ENCODE measurements around the gene CLCN4. TPM values are rescaled to one million over a fixed set of nuclear protein-coding genes. Genes with fewer than 3 reads are reported as not detected.

Gene CLCN4
- total RNA-seq, 1 experiment from 2014 or later: 6.9 TPM

- Histone ChIP-seq H2BK20ac (ENCODE audit: low read depth, low read length, poor library complexity, severe bottlenecking) (no peak overlapping the region), H4K8ac (replicated peaks; ENCODE audit: insufficient read length, low read depth, low read length) (no peak overlapping the region), H3T11ph (ENCODE audit: low read length) (no peak overlapping the region), H4K5ac (ENCODE audit: insufficient read length, low read depth, low read length) (no peak overlapping the region), H4K20me1 (ENCODE audit: control insufficient read depth, insufficient read depth, insufficient read length) (no peaks in the 10 kb centered on the region), H2BK12ac (ENCODE audit: insufficient read length, low read depth, low read length) (no peak overlapping the region), H3K9me3 (ENCODE audit: control insufficient read depth, low read depth, low read length) (no peaks in the 10 kb centered on the region), H2BK15ac (ENCODE audit: low read depth, low read length) (no peak overlapping the region), H3K18ac (ENCODE audit: insufficient read length, low read depth, low read length) (no peak overlapping the region), H3K23me2 (ENCODE audit: insufficient read length, low read depth, low read length, poor library complexity, severe bottlenecking) (no peaks in the 10 kb centered on the region), H3K56ac (ENCODE audit: insufficient read length, low read depth, low read length) (no peak overlapping the region), H3K14ac (ENCODE audit: insufficient read depth, low read length) (no peak overlapping the region), H3K27ac (ENCODE audit: insufficient read length, low read depth, low read length) (no peak overlapping the region), H3K27me3 (ENCODE audit: insufficient read depth, low read length) (no peaks in the 10 kb centered on the region; the same call in 1 of the 2 replicates), H2BK5ac (ENCODE audit: insufficient read length, low read length) (no peak overlapping the region), H3K4me2 (ENCODE audit: insufficient read depth, insufficient read length, low read length) (no peak overlapping the region), H3K79me2 (ENCODE audit: insufficient read depth, low read length) (no peaks in the 10 kb centered on the region), H2BK120ac (ENCODE audit: low read depth, low read length, poor library complexity, severe bottlenecking) (no peak overlapping the region), H2AFZ (ENCODE audit: low read length) (no peak overlapping the region), H4K91ac (ENCODE audit: insufficient read length, low read depth, low read length) (no peak overlapping the region), H3K9ac (ENCODE audit: extremely low read depth, insufficient read length, low read length) (no peak overlapping the region), H2AK5ac (ENCODE audit: insufficient read length, low read length) (no peak overlapping the region), H3K79me1 (ENCODE audit: insufficient read depth, low read depth, low read length, poor library complexity, severe bottlenecking) (no peaks in the 10 kb centered on the region), H3K23ac (ENCODE audit: insufficient read length, low read depth, low read length) (no peak overlapping the region), H3K4ac (ENCODE audit: low read depth, low read length) (no peak overlapping the region), H3K4me1 (ENCODE audit: insufficient read depth, low read length) (no peaks in the 10 kb centered on the region)
- Mint-ChIP-seq H3K9me3 (peaks cover 50 to 64% of the 10 kb centered on the region in 2 experiments), H3K36me3 (ENCODE audit: insufficient read depth in 1 of 3, low read depth in 3 of 3) (peaks cover 4 to 17% (median 8%) of the 10 kb centered on the region in 3 experiments), H3K27ac (peak overlapping the region in 1 of 3 experiments; percentile 79; a peak in 1 of 7 replicates), H3K27me3 (ENCODE audit: low read depth) (0 out of 2 replicates have a peak, but pooled peaks cover 3% of the 10 kb centered on the region), H3K4me3 (no peak overlapping the region), H3K4me1 (no peaks in the 10 kb centered on the region)
- TF ChIP-seq CTCF (conservative IDR thresholded peaks at IDR 0.05): no peak
- no CpG with 5 or more reads among the region's 8 CpGs for WGBS (ENCODE audit: extremely low coverage, insufficient read length, low lambda C conversion rate)
- DNase-seq: no peak
These were observed 67.0 kb downstream of the CLCN4 start for GRCh38 chrX:10223781-10224180.
